Occipital lobe (tissue), 2 donors: Measurements from ENCODE around the gene PDS5B. TPM values are rescaled to one million over a fixed set of nuclear protein-coding genes. Genes with fewer than 3 reads are reported as not detected.
"Not testable (repeated sequence)": the region's sequence is repeated elsewhere in the genome, so short reads cannot be mapped to it uniquely, and the experiment has no call there.

Experiments used
- DNase-seq: peaks from one replicate; lab custom pipeline; 2025; lab: John Stamatoyannopoulos, UW
- total RNA-seq: library from RNA; depleted of rRNA; stranded (reverse); fragments of >200 nt; gene quantifications from one replicate; pipeline ENCODE4 v1.2.3, GENCODE V29; 2014

The PDS5B gene
- total RNA-seq = 166 TPM

DNA sequence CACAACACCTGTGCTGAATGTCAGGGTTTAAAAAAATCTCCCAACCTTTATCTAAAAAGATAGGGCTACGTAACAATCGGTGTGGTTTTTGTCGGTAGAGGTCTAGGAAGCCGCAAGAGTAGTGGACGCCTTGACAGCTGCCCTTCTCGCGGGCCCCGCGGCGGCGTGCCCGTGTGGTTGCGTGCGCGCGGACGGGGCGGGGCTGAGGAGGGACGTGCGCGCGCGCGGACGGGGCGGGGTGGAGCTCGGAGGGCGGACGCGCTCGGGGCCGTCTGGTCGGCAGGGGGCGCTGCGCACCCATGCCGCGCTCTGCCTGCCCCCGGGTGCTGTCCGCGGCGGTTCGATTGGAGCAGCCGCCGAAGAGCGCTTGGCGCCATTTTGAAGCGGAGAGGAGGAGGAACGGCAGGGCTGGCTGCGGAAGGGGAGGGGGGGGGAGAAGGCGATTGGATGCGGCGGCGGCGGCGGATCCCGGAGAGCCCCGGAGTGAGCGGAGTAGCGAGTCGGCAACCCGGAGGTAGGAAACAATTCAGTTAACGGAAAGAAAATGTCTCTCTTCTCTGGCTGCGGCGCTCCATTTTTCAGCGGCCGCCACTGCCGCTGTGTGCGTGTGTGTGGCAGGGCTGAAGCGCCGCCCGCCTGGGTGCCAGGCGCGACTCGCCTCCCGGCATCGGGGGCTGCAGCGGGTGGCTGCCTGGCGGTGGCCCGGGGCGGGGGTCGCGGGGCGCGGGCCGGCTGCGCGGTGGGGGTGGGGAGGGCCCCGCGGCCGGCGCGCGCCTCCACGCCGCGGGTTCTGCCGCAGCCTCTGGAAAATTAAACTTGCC is at the start of gene PDS5B:
Gene PDS5B, plus strand, starts transcription at position 373 of the 821 bp plus-strand sequence. CDS start 62,321 bp downstream, outside the sequence.
- DNase-seq = peak; percentile 94

DNA sequence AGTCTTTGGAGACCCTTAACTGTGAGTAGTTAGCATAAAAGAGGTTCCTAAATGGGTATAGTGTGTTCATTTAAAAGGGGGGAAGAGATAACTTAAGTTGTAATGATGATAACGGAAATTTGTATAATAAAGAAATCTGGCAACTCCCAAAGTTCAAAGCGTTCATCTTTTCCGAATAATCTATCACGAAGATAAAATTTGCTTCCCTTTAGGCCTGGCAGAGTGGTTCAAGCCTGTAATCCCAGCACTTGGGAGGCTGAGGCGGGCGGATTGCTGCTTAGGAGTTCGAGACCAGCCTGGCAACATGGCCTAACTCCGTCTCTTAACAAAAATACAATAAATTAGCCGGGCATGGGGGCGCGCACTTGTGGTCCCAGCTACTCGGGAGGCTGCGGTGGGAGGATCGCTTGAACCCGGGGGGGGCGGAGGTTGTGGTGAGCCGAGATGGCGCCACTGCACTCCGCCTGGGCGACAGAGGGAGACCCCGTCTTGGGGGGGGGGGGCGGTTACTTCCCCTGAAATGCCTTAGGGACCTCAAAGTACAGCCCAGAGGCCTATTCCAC is 48.6 kb upstream of the PDS5B start:
- DNase-seq = no peak

DNA sequence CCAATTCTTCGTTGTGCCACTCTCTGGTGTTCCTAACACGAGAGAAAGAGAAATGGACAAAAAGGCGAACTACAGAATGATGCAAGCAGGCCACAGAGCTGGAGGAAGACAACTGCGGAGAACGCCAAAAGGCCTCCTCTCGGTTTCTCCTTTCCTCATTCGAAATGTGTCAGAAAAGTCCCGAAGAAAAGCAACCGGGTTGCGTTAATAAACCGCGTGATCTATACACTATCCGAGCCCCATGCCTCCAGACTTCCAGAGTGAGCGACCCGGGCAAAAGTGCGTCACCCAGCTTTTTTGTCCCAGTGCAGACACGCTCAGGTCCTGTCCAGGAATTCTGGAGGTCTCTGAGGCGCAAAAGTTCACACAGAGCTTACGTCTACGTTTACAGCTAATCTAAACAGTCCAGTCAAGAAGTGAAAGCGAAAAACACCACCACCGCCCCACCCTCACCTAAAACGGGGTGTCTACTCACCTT is 48.1 kb upstream of the PDS5B start:
- DNase-seq = peak; percentile 43

DNA sequence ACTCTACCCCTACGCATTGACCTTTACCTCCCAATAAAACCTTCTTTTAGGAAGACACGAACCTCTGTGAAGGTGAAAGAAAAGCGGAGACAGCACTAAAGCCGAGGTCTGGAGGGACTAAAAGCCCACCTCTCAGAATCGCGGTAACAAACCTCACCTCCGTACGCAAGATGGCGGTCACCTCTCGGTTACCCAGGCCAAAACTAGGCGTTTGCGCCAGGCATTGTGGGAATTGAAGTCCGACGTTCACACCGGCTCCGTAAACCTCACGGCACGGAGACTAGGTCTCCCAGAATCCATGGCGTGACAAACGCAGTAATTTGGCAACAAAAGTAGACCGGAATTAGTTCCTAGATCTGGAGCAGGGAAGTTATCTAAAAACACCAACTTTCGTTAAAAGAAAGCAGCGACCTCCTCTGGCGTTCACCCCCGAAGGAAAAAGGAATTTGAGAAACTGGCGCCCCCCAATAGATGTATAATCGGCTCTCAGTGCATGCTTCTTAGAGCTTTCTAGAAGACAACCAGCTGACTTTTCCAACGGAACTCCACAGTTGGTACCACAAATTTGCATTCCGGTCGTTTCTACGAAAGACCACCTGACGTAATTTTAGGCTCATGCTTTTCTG is 47.5 kb upstream of the PDS5B start, which contains the start of gene N4BP2L2:
Gene N4BP2L2, minus strand, starts transcription at position 175 of the 626 bp plus-strand sequence. CDS start 1,768 bp downstream, outside the sequence.
- peak; percentile 93 for DNase-seq

GRCh38 chr13:32542221-32542620 is 44.0 kb upstream of the PDS5B start:
- DNase-seq = no peak

GRCh38 chr13:32545083-32545482 is 41.2 kb upstream of the PDS5B start:
- no peak for DNase-seq

DNA sequence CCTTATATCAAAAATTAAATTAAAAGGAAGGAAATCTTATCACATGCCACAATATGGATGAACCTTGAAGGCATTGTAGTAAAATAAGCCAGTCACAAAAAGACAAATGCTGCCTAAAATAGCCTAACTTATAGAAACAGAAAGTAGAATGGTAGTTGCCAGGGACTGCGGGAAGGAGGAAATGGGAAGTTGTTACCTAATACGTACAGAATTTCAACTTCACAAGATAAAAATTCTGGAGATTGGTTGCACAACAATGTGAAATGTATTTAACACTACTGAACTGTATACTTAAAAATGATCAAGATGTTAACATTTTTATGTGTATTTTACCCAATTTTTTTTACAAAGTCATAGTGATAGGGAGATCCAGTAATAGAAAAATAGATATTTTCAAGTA is 37.4 kb upstream of the PDS5B start:
- no peak for DNase-seq

- DNase-seq = no peak
Observed at GRCh38 chr13:32549788-32550187, 36.5 kb upstream of the PDS5B start.

- no peak for DNase-seq
Observed at GRCh38 chr13:32553720-32554119, 32.5 kb upstream of the PDS5B start.

- DNase-seq = no peak
Observed at GRCh38 chr13:32555613-32556012, 30.6 kb upstream of the PDS5B start.

GRCh38 chr13:32560842-32561241 is 25.4 kb upstream of the PDS5B start:
- not testable (repeated sequence) for DNase-seq

DNA sequence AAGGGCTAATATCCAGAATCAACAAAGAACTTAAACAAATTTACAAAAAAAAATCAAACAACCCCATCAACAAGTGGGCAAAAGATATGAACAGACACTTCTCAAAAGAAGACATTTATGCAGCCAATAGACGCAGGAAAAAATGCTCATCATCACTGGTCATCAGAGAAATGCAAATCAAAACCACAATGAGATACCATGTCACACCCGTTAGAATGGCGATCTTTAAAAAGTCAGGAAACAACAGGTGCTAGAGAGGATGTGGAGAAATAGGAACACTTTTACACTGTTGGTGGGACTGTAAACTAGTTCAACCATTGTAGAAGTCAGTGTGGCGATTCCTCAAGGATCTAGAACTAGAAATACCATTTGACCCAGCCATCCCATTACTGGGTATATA is 10.6 kb upstream of the PDS5B start:
- DNase-seq = not testable (repeated sequence)

DNA sequence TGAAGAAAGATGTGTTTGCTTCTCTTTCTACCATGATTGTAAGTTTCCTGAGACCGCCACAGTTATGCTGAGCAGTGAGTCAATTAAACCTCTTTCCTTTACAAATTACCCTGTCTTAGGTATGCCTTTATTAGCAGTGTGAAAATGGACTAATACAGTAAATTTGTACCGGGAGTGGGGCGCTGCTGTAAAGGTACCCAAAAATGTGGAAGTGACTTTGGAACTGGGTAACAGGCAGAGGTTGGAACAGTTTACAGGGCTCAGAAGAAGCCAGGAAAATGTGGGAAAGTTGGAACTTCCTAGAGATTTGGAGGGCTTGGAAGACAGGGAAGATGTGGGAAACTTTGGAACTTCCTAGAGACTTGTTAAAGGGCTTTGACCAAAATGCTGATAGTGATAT is 9.2 kb upstream of the PDS5B start:
- DNase-seq = no peak

- no peak for DNase-seq
Observed at GRCh38 chr13:32581177-32581786, 5.0 kb upstream of the PDS5B start.

GRCh38 chr13:32582281-32582680 is 4.0 kb upstream of the PDS5B start:
- DNase-seq = no peak

DNA sequence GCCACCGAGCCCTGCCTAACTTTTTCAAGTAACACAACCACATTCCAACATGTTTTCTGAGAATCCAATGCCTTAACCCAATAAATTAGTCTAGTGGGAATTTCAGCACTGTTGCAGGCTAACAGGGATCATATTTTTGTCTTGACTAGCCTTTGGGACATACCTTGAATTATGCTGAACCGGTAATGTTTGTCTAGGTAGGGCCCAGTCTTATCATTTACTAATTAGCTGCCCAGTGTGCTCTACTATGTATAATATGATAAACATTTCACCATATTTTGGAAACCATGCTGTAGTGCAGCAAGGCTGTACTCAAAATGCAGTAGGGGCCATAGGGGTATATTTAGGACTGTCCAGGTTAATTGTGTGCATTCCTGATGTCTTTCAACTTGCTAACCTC is 3.3 kb upstream of the PDS5B start:
- no peak for DNase-seq

- DNase-seq = no peak
Observed at GRCh38 chr13:32585550-32586079, 637 bp upstream of the PDS5B start.

GRCh38 chr13:32587011-32587810 is 959 bp downstream of the PDS5B start:
- peak; percentile 57 for DNase-seq

DNA sequence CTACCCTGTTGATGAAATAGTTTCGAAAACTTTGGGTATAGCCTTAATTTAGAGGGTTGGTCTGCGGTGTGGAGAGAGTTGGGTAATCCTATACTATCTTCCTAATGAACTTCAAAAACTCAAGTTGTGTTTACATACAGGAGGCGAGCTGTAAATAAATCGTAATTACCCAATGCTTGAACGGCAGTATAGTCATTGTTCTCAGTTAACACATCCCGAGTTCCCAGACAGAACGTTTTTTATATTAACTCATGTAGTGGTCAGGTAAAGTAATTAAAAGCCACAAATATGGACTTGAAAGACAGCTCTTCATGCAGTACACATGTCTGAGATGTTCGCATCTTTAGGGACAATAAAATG is 1.5 kb downstream of the PDS5B start:
- no peak for DNase-seq

DNA sequence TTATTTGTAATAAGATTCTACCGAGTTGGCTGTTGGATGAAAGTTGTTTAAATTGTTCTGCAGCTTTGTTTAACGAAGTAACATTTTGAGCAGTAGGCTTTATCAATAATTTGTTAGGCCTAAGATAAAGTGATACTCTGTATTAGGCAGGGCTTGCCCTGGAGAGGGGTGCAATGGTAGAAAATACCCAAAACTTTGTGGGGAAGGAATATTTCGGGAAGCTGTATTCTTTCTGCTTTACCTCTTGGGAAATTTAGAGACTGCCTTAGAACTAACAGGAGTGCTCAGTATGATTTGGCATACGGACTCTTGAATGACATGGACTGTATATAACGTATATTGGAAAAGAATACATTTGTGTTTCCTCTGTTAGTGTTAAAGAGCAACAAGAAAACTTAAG is 2.5 kb downstream of the PDS5B start:
- no peak for DNase-seq

GRCh38 chr13:32589471-32589870 is 3.2 kb downstream of the PDS5B start:
- DNase-seq = no peak
